HG03196 (cell line): ENCODE data around the gene PLPPR3.

Experiments used
- ATAC-seq: cut with Tn5 transposase; IDR thresholded peaks from one replicate; pipeline ENCODE4 v1.9.1; 2021; ENCODE audit not compliant: unreplicated experiment

PLPPR3 gene

GRCh38 chr19:821825-822503, at the start of gene PLPPR3:
PLPPR3 (minus strand) TSS chr19:821955; CDS start chr19:821559, 396 bp downstream.
- no peak for ATAC-seq

GRCh38 chr19:870963-871401, 49.2 kb upstream of the PLPPR3 start:
- ATAC-seq = no peak

GRCh38 chr19:870314-870713, 48.6 kb upstream of the PLPPR3 start:
- no peak for ATAC-seq

GRCh38 chr19:869245-870177, 47.8 kb upstream of the PLPPR3 start:
- no peak for ATAC-seq

- ATAC-seq = no peak
Measured at GRCh38 chr19:868458-869244, 46.9 kb upstream of the PLPPR3 start.

GRCh38 chr19:867855-868457, 46.2 kb upstream of the PLPPR3 start:
- no peak for ATAC-seq

- ATAC-seq = no peak
Measured at GRCh38 chr19:867301-867793, 45.6 kb upstream of the PLPPR3 start.

- ATAC-seq = no peak
Measured at GRCh38 chr19:866769-867300, 45.1 kb upstream of the PLPPR3 start.

GRCh38 chr19:863315-863620, 41.5 kb upstream of the PLPPR3 start:
- ATAC-seq = no peak

- no peak for ATAC-seq
Measured at GRCh38 chr19:862581-863314, 41.0 kb upstream of the PLPPR3 start.

GRCh38 chr19:861756-862580, 40.2 kb upstream of the PLPPR3 start:
- ATAC-seq = no peak

- no peak for ATAC-seq
Measured at GRCh38 chr19:861141-861755, 39.5 kb upstream of the PLPPR3 start.

GRCh38 chr19:858868-859843, 37.4 kb upstream of the PLPPR3 start, which contains the start of gene CFD:
CFD (plus strand) TSS chr19:859664; CDS start chr19:859690, 26 bp downstream.
- no peak for ATAC-seq

- no peak for ATAC-seq
Measured at GRCh38 chr19:858284-858683, 36.5 kb upstream of the PLPPR3 start.

- no peak for ATAC-seq
Measured at GRCh38 chr19:855566-856120, 33.9 kb upstream of the PLPPR3 start.

GRCh38 chr19:855142-855541, 33.4 kb upstream of the PLPPR3 start:
- ATAC-seq = no peak

- ATAC-seq = no peak
Measured at GRCh38 chr19:854549-854948, 32.8 kb upstream of the PLPPR3 start.
